Suprapubic skin (tissue), 4 donors: ENCODE data around the gene RSPO4. TPM values are rescaled to one million over a fixed set of nuclear protein-coding genes. Genes with fewer than 3 reads are reported as not detected.
"Not testable (repeated sequence)": the region's sequence is repeated elsewhere in the genome, so short reads cannot be mapped to it uniquely, and the experiment has no call there.

ENCODE experiments used
- DNase-seq, 2 donors: peaks; one replicate each; pipeline ENCODE4 v3.0.0-alpha.2; 2019; ENCODE audit warnings: low spot score in 2 of 2
- H3K27ac ChIP-seq: fragments of 200-600 bp; sonication (generic); one replicate; pipeline ENCODE4 v1.5.1; 2019
- H3K27me3 ChIP-seq: fragments of 200-600 bp; sonication (generic); one replicate; pipeline ENCODE4 v1.5.1; 2019
- H3K36me3 ChIP-seq: fragments of 200-600 bp; sonication (generic); one replicate; pipeline ENCODE4 v1.5.1; 2019
- H3K4me1 ChIP-seq: fragments of 200-600 bp; sonication (generic); one replicate; pipeline ENCODE4 v1.5.1; 2019
- H3K4me3 ChIP-seq: fragments of 200-600 bp; sonication (generic); one replicate; pipeline ENCODE4 v1.5.1; 2019; ENCODE audit warnings: mild to moderate bottlenecking
- H3K9me3 ChIP-seq: fragments of 200-600 bp; sonication (generic); one replicate; pipeline ENCODE4 v1.5.1; 2019
- CTCF ChIP-seq, 2 donors: fragments of 200-600 bp in 1 of 2; fragments of 450-650 bp in 1 of 2; sonication (generic) in 1 of 2; IDR thresholded peaks; one replicate each; pipeline ENCODE4 v1.5.1; 2016 to 2019; ENCODE audit warnings: antibody characterized with exemption in 2 of 2, mild to moderate bottlenecking in 1 of 2, moderate library complexity in 1 of 2
- EP300 ChIP-seq: sonication (generic); formaldehyde crosslinking; IDR thresholded peaks from one replicate; pipeline ENCODE4 v1.6.1; 2017; ENCODE audit warnings: antibody characterized with exemption
- POLR2A ChIP-seq, 2 donors: fragments of 450-650 bp; IDR thresholded peaks; one replicate each; pipeline ENCODE4 v1.6.1; 2017; ENCODE audit warnings: antibody characterized with exemption in 2 of 2, mild to moderate bottlenecking in 2 of 2, moderate library complexity in 2 of 2
- POLR2AphosphoS5 ChIP-seq, 3 donors: sonication (generic); formaldehyde crosslinking; IDR thresholded peaks; one replicate each; pipeline ENCODE4 v1.6.1; 2017; ENCODE audit warnings: antibody characterized with exemption in 3 of 3
- WGBS: methylation state at CpG from one replicate; pipeline ENCODE4 v1.1.5; 2018; 5-methylcytosine and 5-hydroxymethylcytosine counted together
- total RNA-seq, 4 donors: library from RNA; depleted of rRNA; stranded (reverse); fragments of >200 nt; gene quantifications; one replicate each; pipeline ENCODE4 v1.1.0, GENCODE V29; 2016

The RSPO4 gene
- total RNA-seq, 4 donors from 2014 or later = 0.26 to 0.91 (median 0.67) TPM

- Histone ChIP-seq H3K36me3 (no peaks in the 10 kb centered on the region), H3K4me1 (no peaks in the 10 kb centered on the region), H3K27me3 (no peaks in the 10 kb centered on the region), H3K27ac (no peak overlapping the region), H3K9me3 (no peaks in the 10 kb centered on the region), H3K4me3 (no peak overlapping the region)
- DNase-seq = no peak
- TF ChIP-seq EP300 (no peak), POLR2AphosphoS5 (IDR thresholded peaks at IDR 0.05) (no peak), CTCF (IDR thresholded peaks at IDR 0.05) (no peak), POLR2A (IDR thresholded peaks at IDR 0.05) (no peak)
- WGBS = 50% methylated on average over 2 of the region's 2 CpGs
Measured at GRCh38 chr20:1037039-1037438, 34.9 kb upstream of the RSPO4 start.

GRCh38 chr20:1035466-1035865 is 33.4 kb upstream of the RSPO4 start:
- TF ChIP-seq POLR2AphosphoS5 (IDR thresholded peaks at IDR 0.05) (no peak), CTCF (IDR thresholded peaks at IDR 0.05) (no peak), EP300 (no peak), POLR2A (IDR thresholded peaks at IDR 0.05) (no peak)
- WGBS = 77% methylated on average over 3 of the region's 3 CpGs
- no peaks in the 10 kb centered on the region for H3K27me3 ChIP-seq
- no peak overlapping the region for H3K27ac ChIP-seq
- no peaks in the 10 kb centered on the region for H3K4me1 ChIP-seq
- no peak overlapping the region for H3K4me3 ChIP-seq
- no peaks in the 10 kb centered on the region for H3K9me3 ChIP-seq
- no peaks in the 10 kb centered on the region for H3K36me3 ChIP-seq
- no peak for DNase-seq

GRCh38 chr20:1034415-1034789 is 32.3 kb upstream of the RSPO4 start:
- Histone ChIP-seq H3K4me3 (no peak overlapping the region), H3K27me3 (peaks cover 2% of the 10 kb centered on the region), H3K36me3 (no peaks in the 10 kb centered on the region), H3K27ac (no peak overlapping the region), H3K4me1 (no peaks in the 10 kb centered on the region), H3K9me3 (no peaks in the 10 kb centered on the region)
- no peak for TF ChIP-seq EP300
- TF ChIP-seq POLR2AphosphoS5 (IDR thresholded peaks at IDR 0.05) = no peak
- TF ChIP-seq POLR2A (IDR thresholded peaks at IDR 0.05) = no peak
- TF ChIP-seq CTCF (IDR thresholded peaks at IDR 0.05) = no peak
- no peak for DNase-seq
- WGBS = 63% methylated on average over 3 of the region's 4 CpGs

GRCh38 chr20:1033751-1034414 is 31.8 kb upstream of the RSPO4 start:
- WGBS = 74% methylated on average over 6 of the region's 6 CpGs
- no peaks in the 10 kb centered on the region for H3K9me3 ChIP-seq
- no peaks in the 10 kb centered on the region for H3K36me3 ChIP-seq
- peaks cover 5% of the 10 kb centered on the region for H3K27me3 ChIP-seq
- TF ChIP-seq POLR2AphosphoS5 (IDR thresholded peaks at IDR 0.05) (no peak), CTCF (IDR thresholded peaks at IDR 0.05) (no peak), POLR2A (IDR thresholded peaks at IDR 0.05) (no peak), EP300 (no peak)
- H3K4me3 ChIP-seq = no peak overlapping the region
- H3K4me1 ChIP-seq = no peaks in the 10 kb centered on the region
- DNase-seq = no peak
- no peak overlapping the region for H3K27ac ChIP-seq

- H3K4me1 ChIP-seq = no peaks in the 10 kb centered on the region
- no peaks in the 10 kb centered on the region for H3K36me3 ChIP-seq
- H3K27me3 ChIP-seq = peaks cover 5% of the 10 kb centered on the region
- no peak for DNase-seq
- TF ChIP-seq POLR2A (IDR thresholded peaks at IDR 0.05) (no peak), POLR2AphosphoS5 (IDR thresholded peaks at IDR 0.05) (no peak), EP300 (no peak), CTCF (IDR thresholded peaks at IDR 0.05) (no peak)
- no peak overlapping the region for H3K4me3 ChIP-seq
- no peak overlapping the region for H3K27ac ChIP-seq
- H3K9me3 ChIP-seq = no peaks in the 10 kb centered on the region
- WGBS = 79% methylated on average over 7 of the region's 7 CpGs
Measured at GRCh38 chr20:1029980-1030379, 27.9 kb upstream of the RSPO4 start.

GRCh38 chr20:1026214-1026613 is 24.1 kb upstream of the RSPO4 start:
- DNase-seq, H3K36me3 ChIP-seq, H3K27me3 ChIP-seq, H3K4me1 ChIP-seq, H3K9me3 ChIP-seq, H3K27ac ChIP-seq, H3K4me3 ChIP-seq: not testable (repeated sequence)
- WGBS = 76% methylated on average over 2 of the region's 2 CpGs
